HepG2 (cell line): ENCODE data around the gene AKR1C4. TPM values are rescaled to one million over a fixed set of nuclear protein-coding genes. Genes with fewer than 3 reads are reported as not detected.
A peak's percentile ranks its signal among the peaks of the same experiment; 100 is the strongest.
"Not testable (repeated sequence)": the region's sequence is repeated elsewhere in the genome, so short reads cannot be mapped to it uniquely, and the experiment has no call there.

Experiments used
- ATAC-seq: fragments of 200-7000 bp; cut with Tn5 transposase; 3 replicates; pipeline ENCODE4 v1.9.1; 2020; ENCODE audit warnings: mild to moderate bottlenecking, moderate library complexity
- BruUV-seq: library from RNA; stranded (reverse); fragments of 400-500 nt; replicated peaks from 2 replicates; lab custom pipeline; 2021; lab: Mats Ljungman, UMichigan
- CTCF ChIA-PET: fragments of 300-600 bp; formaldehyde crosslinking; extraction: SDS; loops from one replicate; lab custom pipeline; 2021; ENCODE audit warnings: low total read pairs, inconsistent platforms, low intra/inter-chr PET ratio; lab: Yijun Ruan, JAX
- POLR2A ChIA-PET: fragments of 350-600 bp; sonication (Branson Sonifier 250); formaldehyde crosslinking; loops from one replicate; lab custom pipeline; 2020; ENCODE audit warnings: antibody characterized with exemption, inconsistent platforms; lab: Yijun Ruan, JAX
- DNase-seq: peaks from one replicate; pipeline ENCODE4 v3.0.0-alpha.2; 2015; ENCODE audit warnings: low spot score
- FAIRE-seq: peaks from 3 replicates; lab custom pipeline; 2011; peaks lifted over from hg19 to GRCh38; lab: Jason Lieb, UNC
- H2AFZ ChIP-seq: one replicate; pipeline ENCODE4 v1.6.1; 2011; ENCODE audit warnings: low read length, inconsistent platforms
- H3K27ac ChIP-seq: fragments of 300-600 bp; 3 replicates; pipeline ENCODE4 v1.8.0; 2011; ENCODE audit warnings: mixed run types, mild to moderate bottlenecking, mixed read lengths, low read length, inconsistent platforms; ENCODE audit not compliant: insufficient read depth; ENCODE audit errors: extremely low read length
- H3K27me3 ChIP-seq, 2 experiments: fragments of 200-600 bp in 1 of 2; 2 replicates in 1 of 2; 3 replicates in 1 of 2; pipeline versions ENCODE4 v1.6.0 to v1.8.0; 2011; ENCODE audit warnings: low read length in 2 of 2, mild to moderate bottlenecking in 2 of 2, moderate library complexity in 2 of 2, inconsistent platforms in 1 of 2; ENCODE audit not compliant: insufficient read depth in 2 of 2, control insufficient read depth in 1 of 2
- H3K36me3 ChIP-seq, 2 experiments: fragments of 200-600 bp in 1 of 2; replicated peaks in 1 of 2; 2 replicates in 1 of 2; 3 replicates in 1 of 2; pipeline versions ENCODE4 v1.5.1 to v1.8.0; 2011; ENCODE audit warnings: low read length in 2 of 2, inconsistent platforms in 1 of 2; ENCODE audit not compliant: insufficient read depth in 2 of 2, control insufficient read depth in 1 of 2
- H3K4me1 ChIP-seq: 2 replicates; pipeline ENCODE4 v1.5.1; 2012; ENCODE audit warnings: low read length, inconsistent platforms; ENCODE audit not compliant: insufficient read depth
- H3K4me2 ChIP-seq: 2 replicates; pipeline ENCODE4 v1.6.0; 2011; ENCODE audit warnings: low read depth, low read length, inconsistent platforms
- H3K4me3 ChIP-seq, 3 experiments: fragments of 200-600 bp in 1 of 3; sonication (generic), shearing (Covaris generic) in 1 of 3; replicated peaks in 1 of 3; 2 replicates each; pipeline ENCODE4 v1.5.1; 2011 to 2016; ENCODE audit warnings: low read length in 3 of 3, inconsistent platforms in 2 of 3, low read depth in 2 of 3, mild to moderate bottlenecking in 2 of 3, control low read depth in 1 of 3, mixed read lengths in 1 of 3; ENCODE audit not compliant: insufficient read depth in 1 of 3
- H3K79me2 ChIP-seq: one replicate; pipeline ENCODE4 v1.6.1; 2011; ENCODE audit warnings: low read length, inconsistent platforms; ENCODE audit not compliant: insufficient read depth
- H3K9ac ChIP-seq: 2 replicates; pipeline ENCODE4 v1.6.0; 2011; ENCODE audit warnings: mild to moderate bottlenecking, low read depth, low read length, inconsistent platforms; ENCODE audit not compliant: insufficient read depth
- H3K9me3 ChIP-seq: 2 replicates; pipeline ENCODE4 v1.5.1; 2012; ENCODE audit warnings: mild to moderate bottlenecking, low read length
- H4K20me1 ChIP-seq: 2 replicates; pipeline ENCODE4 v1.6.0; 2011; ENCODE audit warnings: inconsistent platforms, mild to moderate bottlenecking, low read length, moderate library complexity; ENCODE audit not compliant: insufficient read depth
- ARID5B ChIP-seq: IDR thresholded peaks from 2 replicates; pipeline ENCODE4 v1.4.0; 2020; ENCODE audit warnings: mild to moderate bottlenecking, missing genetic modification reagents
- FOXA1 ChIP-seq, 2 experiments: fragments of 450-650 bp in 1 of 2; sonication (generic) in 1 of 2; formaldehyde crosslinking in 1 of 2; IDR thresholded peaks; 2 replicates each; pipeline versions ENCODE4 v1.4.0 to v1.6.1; 2016 to 2020; ENCODE audit warnings: missing genetic modification reagents in 1 of 2
- FOXA3 ChIP-seq: IDR thresholded peaks from 2 replicates; pipeline ENCODE4 v1.6.1; 2016; ENCODE audit warnings: missing genetic modification reagents, missing compliant biosample characterization
- POGZ ChIP-seq: sonication (generic); formaldehyde crosslinking; IDR thresholded peaks from 2 replicates; pipeline ENCODE4 v1.4.0; 2020; ENCODE audit warnings: mild to moderate bottlenecking, missing genetic modification reagents
- ZGPAT ChIP-seq: IDR thresholded peaks from 2 replicates; pipeline ENCODE4 v1.6.1; 2016; ENCODE audit warnings: mild to moderate bottlenecking
- ZMYM4 ChIP-seq: sonication (generic); formaldehyde crosslinking; IDR thresholded peaks from 2 replicates; pipeline ENCODE4 v1.8.1; 2023; ENCODE audit warnings: mild to moderate bottlenecking, missing genetic modification reagents
- ZNF644 ChIP-seq: IDR thresholded peaks from 2 replicates; pipeline ENCODE4 v1.6.1; 2016; ENCODE audit warnings: low read depth
- ZNF687 ChIP-seq: sonication (generic); formaldehyde crosslinking; IDR thresholded peaks from 2 replicates; pipeline ENCODE4 v1.5.1; 2020; ENCODE audit warnings: mild to moderate bottlenecking, missing genetic modification reagents, moderate library complexity
- WGBS: methylation state at CpG from one replicate; pipeline ENCODE4 v1.1.6; 2017; ENCODE audit warnings: low lambda C conversion rate; 5-methylcytosine and 5-hydroxymethylcytosine counted together
- in situ Hi-C: cut with HindIII; loops from 2 replicates; pipeline ENCODE4 v1.10.0; 2017; ENCODE audit warnings: low pct_unique_long_range_greater_than_20kb; ENCODE audit not compliant: extremely low pct_ligation_motif_present
- intact Hi-C: fragments of 100-400 bp; cut with micrococcal nuclease; formaldehyde crosslinking; loops from one replicate; pipeline ENCODE4 v1.10.0; 2022; ENCODE audit not compliant: unreplicated experiment
- polyA plus RNA-seq, 8 experiments: library from polyadenylated mRNA; depleted of rRNA in 3 of 8; stranded (reverse) in 7 of 8; unstranded in 1 of 8; fragments of >200 nt; fragmentation: Illumina TruSeq in 4 of 8; extraction: Trizol in 4 of 8; gene quantifications; 2 replicates each; pipeline versions ENCODE4 v1.2.1 to v1.2.3, GENCODE V29; 2011 to 2016; ENCODE audit warnings: low read depth in 4 of 8, missing spikeins in 1 of 8, mixed read lengths in 1 of 8; ENCODE audit not compliant: insufficient read depth in 1 of 8
- total RNA-seq, 5 experiments: library from RNA; depleted of rRNA; stranded (reverse); fragments of >200 nt; fragmentation: Illumina TruSeq; extraction: Trizol; gene quantifications; 2 replicates each; pipeline ENCODE4 v1.2.3, GENCODE V29; 2016; ENCODE audit warnings: low read depth in 1 of 5
- TF ChIP-seq, protein P1 (sequence below): IDR thresholded peaks from 2 replicates; pipeline ENCODE4 v1.6.1; 2016; ENCODE audit warnings: low read depth
- TF ChIP-seq, protein P2 (sequence below): sonication (generic); formaldehyde crosslinking; IDR thresholded peaks from 2 replicates; pipeline ENCODE4 v1.5.0; 2020; ENCODE audit warnings: missing genetic modification reagents, mild to moderate bottlenecking, borderline replicate concordance

Gene AKR1C4
- total and polyA plus RNA-seq, 2 of the 13 experiments (the other 11 are each of a cell fraction or from before 2014, with no cell fraction given), result 0.18 to 1.3 TPM

DNA sequence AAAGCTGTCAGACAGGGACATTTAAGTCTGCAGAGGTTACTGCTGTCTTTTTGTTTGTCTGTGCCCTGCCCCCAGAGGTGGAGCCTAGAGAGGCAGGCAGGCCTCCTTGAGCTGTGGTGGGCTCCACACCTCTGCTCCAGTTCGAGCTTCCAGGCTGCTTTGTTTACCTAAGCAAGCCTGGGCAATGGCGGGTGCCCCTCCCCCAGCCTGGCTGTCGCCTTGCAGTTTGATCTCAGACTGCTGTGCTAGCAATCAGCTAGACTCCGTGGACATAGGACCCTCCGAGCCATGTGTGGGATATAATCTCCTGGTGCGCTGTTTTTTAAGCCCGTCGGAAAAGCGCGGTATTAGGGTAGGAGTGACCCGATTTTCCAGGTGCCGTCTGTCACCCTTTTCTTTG is 16.1 kb upstream of the AKR1C4 start:
- FAIRE-seq; H3K9me3 ChIP-seq; H3K27me3 ChIP-seq; H4K20me1 ChIP-seq; H2AFZ ChIP-seq; H3K27ac ChIP-seq; H3K79me2 ChIP-seq; H3K9ac ChIP-seq; POLR2A ChIA-PET; DNase-seq; CTCF ChIA-PET; H3K36me3 ChIP-seq; H3K4me2 ChIP-seq; BruUV-seq; ATAC-seq; intact Hi-C loops; H3K4me3 ChIP-seq; in situ Hi-C loops; TF ChIP-seq FOXA1 (IDR thresholded peaks at IDR 0.05): not testable (repeated sequence)
- WGBS, result 83% methylated on average over 12 of the region's 12 CpGs
- peaks cover 15% of the 10 kb centered on the region for H3K4me1 ChIP-seq
- TF ChIP-seq POGZ (CRISPR knock-in tag) (peak; percentile 50; the same call in 1 of the 2 replicates), ZGPAT (peak; percentile 40; the same call in 1 of the 2 replicates), FOXA1 (CRISPR knock-in tag; IDR thresholded peaks at IDR 0.05) (peak; percentile 66), ZNF687 (CRISPR knock-in tag) (peak; percentile 50; the same call in 1 of the 2 replicates), ZMYM4 (CRISPR knock-in tag) (peak; percentile 79), ARID5B (CRISPR knock-in tag) (peak; percentile 41; the same call in 1 of the 2 replicates), FOXA3 (CRISPR knock-in tag) (peak; percentile 48; the same call in 1 of the 2 replicates), ZNF644 (CRISPR knock-in tag) (0 out of 2 replicates have a peak, but pooled peaks have one; percentile 12)
- TF ChIP-seq, protein P1, sequence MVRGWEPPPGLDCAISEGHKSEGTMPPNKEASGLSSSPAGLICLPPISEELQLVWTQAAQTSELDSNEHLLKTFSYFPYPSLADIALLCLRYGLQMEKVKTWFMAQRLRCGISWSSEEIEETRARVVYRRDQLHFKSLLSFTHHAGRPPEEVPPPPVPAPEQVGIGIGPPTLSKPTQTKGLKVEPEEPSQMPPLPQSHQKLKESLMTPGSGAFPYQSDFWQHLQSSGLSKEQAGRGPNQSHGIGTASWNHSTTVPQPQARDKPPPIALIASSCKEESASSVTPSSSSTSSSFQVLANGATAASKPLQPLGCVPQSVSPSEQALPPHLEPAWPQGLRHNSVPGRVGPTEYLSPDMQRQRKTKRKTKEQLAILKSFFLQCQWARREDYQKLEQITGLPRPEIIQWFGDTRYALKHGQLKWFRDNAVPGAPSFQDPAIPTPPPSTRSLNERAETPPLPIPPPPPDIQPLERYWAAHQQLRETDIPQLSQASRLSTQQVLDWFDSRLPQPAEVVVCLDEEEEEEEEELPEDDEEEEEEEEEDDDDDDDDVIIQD (CRISPR knock-in tag), result peak; percentile 71; the same call in 1 of the 2 replicates
- TF ChIP-seq, protein P2, sequence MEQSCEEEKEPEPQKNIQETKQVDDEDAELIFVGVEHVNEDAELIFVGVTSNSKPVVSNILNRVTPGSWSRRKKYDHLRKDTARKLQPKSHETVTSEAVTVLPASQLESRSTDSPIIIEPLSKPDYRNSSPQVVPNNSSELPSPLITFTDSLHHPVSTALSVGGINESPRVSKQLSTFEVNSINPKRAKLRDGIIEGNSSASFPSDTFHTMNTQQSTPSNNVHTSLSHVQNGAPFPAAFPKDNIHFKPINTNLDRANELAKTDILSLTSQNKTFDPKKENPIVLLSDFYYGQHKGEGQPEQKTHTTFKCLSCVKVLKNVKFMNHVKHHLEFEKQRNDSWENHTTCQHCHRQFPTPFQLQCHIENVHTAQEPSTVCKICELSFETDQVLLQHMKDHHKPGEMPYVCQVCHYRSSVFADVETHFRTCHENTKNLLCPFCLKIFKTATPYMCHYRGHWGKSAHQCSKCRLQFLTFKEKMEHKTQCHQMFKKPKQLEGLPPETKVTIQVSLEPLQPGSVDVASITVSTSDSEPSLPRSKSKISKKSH (CRISPR knock-in tag), result peak; percentile 37; the same call in 1 of the 2 replicates
